ENCODE results near the gene VAV2.

The VAV2 gene

GRCh38 chr9:133971121-133971951 lies 20.8 kb downstream of the VAV2 start:
- TF ChIP-seq CTCF (IDR thresholded peaks at IDR 0.05): no peak
- no peak for TF ChIP-seq ZFX (IDR thresholded peaks at IDR 0.05; ENCODE audit: borderline replicate concordance)
- no peak overlapping the region for H3K27ac ChIP-seq

GRCh38 chr9:133970581-133971058 lies 21.5 kb downstream of the VAV2 start:
- no peak for TF ChIP-seq ZFX (IDR thresholded peaks at IDR 0.05; ENCODE audit: borderline replicate concordance)
- TF ChIP-seq CTCF (IDR thresholded peaks at IDR 0.05): no peak
- H3K27ac ChIP-seq: no peak overlapping the region

GRCh38 chr9:133969681-133970580 lies 22.2 kb downstream of the VAV2 start:
- TF ChIP-seq ZFX (IDR thresholded peaks at IDR 0.05; ENCODE audit: borderline replicate concordance) (no peak), CTCF (IDR thresholded peaks at IDR 0.05) (no peak)
- H3K27ac ChIP-seq: no peak overlapping the region

GRCh38 chr9:133968966-133969617 lies 23.0 kb downstream of the VAV2 start:
- H3K27ac ChIP-seq: no peak overlapping the region
- TF ChIP-seq ZFX (IDR thresholded peaks at IDR 0.05; ENCODE audit: borderline replicate concordance): no peak
- no peak for TF ChIP-seq CTCF (IDR thresholded peaks at IDR 0.05)

- no peak overlapping the region for H3K27ac ChIP-seq
- no peak for TF ChIP-seq ZFX (IDR thresholded peaks at IDR 0.05; ENCODE audit: borderline replicate concordance)
- no peak for TF ChIP-seq CTCF (IDR thresholded peaks at IDR 0.05)
Measured at GRCh38 chr9:133968428-133968827, 23.7 kb downstream of the VAV2 start.

GRCh38 chr9:133967024-133967741 lies 24.9 kb downstream of the VAV2 start:
- no peak overlapping the region for H3K27ac ChIP-seq
- TF ChIP-seq CTCF (IDR thresholded peaks at IDR 0.05): no peak
- TF ChIP-seq ZFX (IDR thresholded peaks at IDR 0.05; ENCODE audit: borderline replicate concordance): no peak
